Activated T-helper 1 cell treated with Interleukin-2 at 50 U/mL for 16 hours (primary cell): Measurements from ENCODE around the gene CFAP73.

Experiments used
- DNase-seq: peaks from one replicate; pipeline ENCODE4 v3.0.0-alpha.2; 2020; ENCODE audit warnings: low read depth

Gene CFAP73

GRCh38 chr12:113142173-113142885, 7.2 kb upstream of the CFAP73 start:
- no peak for DNase-seq

- DNase-seq: no peak
These were observed 6.6 kb upstream of the CFAP73 start for GRCh38 chr12:113142886-113143332.

GRCh38 chr12:113143959-113144358, 5.6 kb upstream of the CFAP73 start:
- no peak for DNase-seq

GRCh38 chr12:113144806-113145205, 4.7 kb upstream of the CFAP73 start:
- no peak for DNase-seq

- DNase-seq: no peak
These were observed 3.6 kb upstream of the CFAP73 start for GRCh38 chr12:113145720-113146551.

GRCh38 chr12:113146999-113147398, 2.5 kb upstream of the CFAP73 start:
- no peak for DNase-seq

DNA sequence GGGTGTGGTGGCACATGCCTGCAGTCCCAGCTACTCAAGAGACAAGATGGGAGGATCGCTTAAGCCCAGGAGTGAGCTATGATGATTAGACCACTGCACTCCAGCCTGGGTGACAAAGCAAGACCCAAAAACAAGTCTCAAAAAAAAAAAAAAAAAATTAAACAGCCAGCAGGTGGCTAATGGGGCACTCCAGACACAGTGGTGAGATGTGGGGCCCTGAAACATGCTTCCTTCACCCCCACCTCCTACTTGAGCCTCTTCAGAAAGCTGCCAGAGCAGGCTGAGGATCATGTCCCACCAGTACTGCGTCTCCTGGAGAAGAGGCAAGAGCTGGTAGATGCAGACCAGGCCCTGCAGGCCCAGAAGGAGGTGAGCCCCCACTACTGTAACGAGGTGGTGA, 2.1 kb downstream of the CFAP73 start:
- DNase-seq: no peak

GRCh38 chr12:113152196-113152834, 2.8 kb downstream of the CFAP73 start:
- no peak for DNase-seq

GRCh38 chr12:113152835-113153814, 3.6 kb downstream of the CFAP73 start:
- peak; percentile 44 for DNase-seq

- no peak for DNase-seq
These were observed 4.9 kb downstream of the CFAP73 start for GRCh38 chr12:113154351-113154973.

GRCh38 chr12:113155060-113155459, 5.5 kb downstream of the CFAP73 start:
- no peak for DNase-seq

- DNase-seq: no peak
These were observed 6.1 kb downstream of the CFAP73 start for GRCh38 chr12:113155646-113156045.

GRCh38 chr12:113157218-113157859, 7.8 kb downstream of the CFAP73 start:
- no peak for DNase-seq

GRCh38 chr12:113158439-113159203, 9.1 kb downstream of the CFAP73 start:
- DNase-seq: no peak

- DNase-seq: no peak
These were observed 10.4 kb downstream of the CFAP73 start for GRCh38 chr12:113159937-113160336.

- no peak for DNase-seq
These were observed 12.0 kb downstream of the CFAP73 start for GRCh38 chr12:113161415-113162016.

DNA sequence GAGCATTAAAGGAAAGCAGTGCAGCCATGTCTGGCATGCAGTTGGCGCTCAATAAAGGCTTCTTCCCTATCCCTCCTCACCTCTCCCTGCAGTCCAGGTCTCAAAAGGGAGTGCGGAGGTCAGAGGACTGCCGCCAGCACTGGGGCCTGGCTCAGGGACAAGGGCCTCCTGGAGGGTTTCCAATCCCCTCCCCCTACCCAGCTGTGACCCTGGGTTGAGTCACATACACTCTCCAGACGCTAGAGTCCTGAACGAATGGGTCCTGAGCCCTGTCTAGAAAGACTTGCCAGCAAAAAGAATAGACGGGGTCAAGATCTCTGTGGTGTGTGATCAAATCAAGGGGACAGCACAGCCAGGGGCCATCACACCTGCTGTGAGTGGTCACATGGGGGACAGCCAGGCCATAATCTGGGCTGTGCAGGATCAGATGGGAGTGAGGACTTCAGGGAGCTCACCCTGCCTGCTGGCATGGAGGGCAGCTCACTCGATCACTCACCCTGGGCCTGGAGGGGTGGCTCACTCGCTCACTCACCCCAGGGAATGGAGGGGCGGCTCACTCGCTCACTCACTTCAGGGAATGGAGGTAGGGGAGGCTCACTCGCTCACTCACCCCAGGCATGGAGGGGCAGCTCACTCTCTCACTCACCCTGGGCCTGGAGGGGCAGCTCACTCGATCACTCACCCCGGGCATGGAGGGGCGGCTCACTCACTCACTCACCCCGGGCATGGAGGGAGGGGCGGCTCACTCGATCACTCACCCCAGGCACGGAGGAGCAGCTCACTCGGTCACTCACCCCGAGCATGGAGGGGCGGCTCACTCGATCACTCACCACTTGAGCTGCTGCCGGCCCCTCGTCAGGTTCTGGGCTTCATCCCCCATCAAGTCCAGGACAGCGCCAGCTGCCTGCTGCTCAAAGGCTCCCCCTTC, 12.8 kb downstream of the CFAP73 start:
- no peak for DNase-seq

GRCh38 chr12:113163030-113163360, 13.5 kb downstream of the CFAP73 start:
- no peak for DNase-seq
